K562 (cell line): ENCODE data around the gene MRPL54. TPM values are rescaled to one million over a fixed set of nuclear protein-coding genes. Genes with fewer than 3 reads are reported as not detected.
A peak's percentile ranks its signal among the peaks of the same experiment; 100 is the strongest.

ENCODE experiments used
- CBFA2T3 ChIP-seq: fragments of 450-650 bp; IDR thresholded peaks from 2 replicates; pipeline ENCODE4 v1.6.1; 2017
- FIP1L1 ChIP-seq: fragments of 200-400 bp; formaldehyde crosslinking; IDR thresholded peaks from 2 replicates; pipeline ENCODE4 v1.6.1; 2018; ENCODE audit warnings: mild to moderate bottlenecking, low read depth, low read length; ENCODE audit not compliant: poor library complexity, severe bottlenecking
- MAZ ChIP-seq, 2 experiments: fragments of 450-650 bp in 1 of 2; sonication (generic) in 1 of 2; formaldehyde crosslinking; IDR thresholded peaks in 1 of 2; conservative IDR thresholded peaks in 1 of 2; 2 replicates each; pipeline versions ENCODE4 v1.4.0 to v1.5.0; 2020; ENCODE audit warnings: mild to moderate bottlenecking in 1 of 2, missing genetic modification reagents in 1 of 2
- NR2C1 ChIP-seq, 2 experiments: fragments of 450-650 bp; IDR thresholded peaks; 2 replicates each; pipeline ENCODE4 v1.6.1; 2017; ENCODE audit warnings: mild to moderate bottlenecking in 2 of 2, antibody characterized with exemption in 1 of 2, inconsistent platforms in 1 of 2, missing compliant biosample characterization in 1 of 2, missing genetic modification characterization in 1 of 2
- PTRF ChIP-seq: fragments of 450-650 bp; IDR thresholded peaks from 2 replicates; pipeline ENCODE4 v1.6.1; 2016; ENCODE audit warnings: mild to moderate bottlenecking, missing genetic modification characterization, missing compliant biosample characterization
- RB1 ChIP-seq: fragments of 450-650 bp; IDR thresholded peaks from 2 replicates; pipeline ENCODE4 v1.6.1; 2017; ENCODE audit warnings: low read depth, mild to moderate bottlenecking
- SIN3A ChIP-seq, 2 experiments: fragments of 150-350 bp in 1 of 2; IDR thresholded peaks; 2 replicates each; pipeline ENCODE4 v1.6.1; 2011 to 2016; ENCODE audit warnings: borderline replicate concordance in 2 of 2, low read depth in 2 of 2, low read length in 2 of 2, mild to moderate bottlenecking in 2 of 2, moderate library complexity in 2 of 2; ENCODE audit not compliant: control insufficient read depth in 1 of 2
- polyA plus RNA-seq, 8 experiments: library from polyadenylated mRNA; depleted of rRNA in 4 of 8; stranded (reverse) in 5 of 8; unstranded in 3 of 8; fragments of >200 nt; fragmentation: Nextera tagmentation in 2 of 8; fragmentation: Illumina TruSeq in 1 of 8; extraction: Ambion mirVana in 2 of 8; extraction: Trizol in 1 of 8; gene quantifications; 2 replicates each; pipeline versions ENCODE4 v1.2.1 to v1.2.3, GENCODE V29; 2011 to 2014; ENCODE audit warnings: inconsistent platforms in 1 of 8, missing spikeins in 1 of 8
- total RNA-seq, 7 experiments: library from RNA; depleted of rRNA in 6 of 7; stranded (reverse); fragments of >200 nt in 6 of 7; fragmentation: Illumina TruSeq in 2 of 7; extraction: Trizol in 2 of 7; gene quantifications; 2 replicates each; pipeline versions ENCODE4 v1.2.1 to v1.2.3, GENCODE V29; 2011 to 2021; ENCODE audit warnings: low replicate concordance in 1 of 7
- TF ChIP-seq, protein P1 (sequence below), 2 experiments: fragments of 450-650 bp in 1 of 2; sonication (generic) in 1 of 2; formaldehyde crosslinking in 1 of 2; IDR thresholded peaks; 2 replicates each; pipeline versions ENCODE4 v1.7.1 to v1.9.0; 2016 to 2022; ENCODE audit warnings: inconsistent platforms in 1 of 2, mild to moderate bottlenecking in 1 of 2, missing genetic modification reagents in 1 of 2

MRPL54 gene
- total and polyA plus RNA-seq, 9 of the 15 experiments (the other 6 are each of a cell fraction or from before 2014, with no cell fraction given), result 3.5 to 120 (median 56.9) TPM

DNA sequence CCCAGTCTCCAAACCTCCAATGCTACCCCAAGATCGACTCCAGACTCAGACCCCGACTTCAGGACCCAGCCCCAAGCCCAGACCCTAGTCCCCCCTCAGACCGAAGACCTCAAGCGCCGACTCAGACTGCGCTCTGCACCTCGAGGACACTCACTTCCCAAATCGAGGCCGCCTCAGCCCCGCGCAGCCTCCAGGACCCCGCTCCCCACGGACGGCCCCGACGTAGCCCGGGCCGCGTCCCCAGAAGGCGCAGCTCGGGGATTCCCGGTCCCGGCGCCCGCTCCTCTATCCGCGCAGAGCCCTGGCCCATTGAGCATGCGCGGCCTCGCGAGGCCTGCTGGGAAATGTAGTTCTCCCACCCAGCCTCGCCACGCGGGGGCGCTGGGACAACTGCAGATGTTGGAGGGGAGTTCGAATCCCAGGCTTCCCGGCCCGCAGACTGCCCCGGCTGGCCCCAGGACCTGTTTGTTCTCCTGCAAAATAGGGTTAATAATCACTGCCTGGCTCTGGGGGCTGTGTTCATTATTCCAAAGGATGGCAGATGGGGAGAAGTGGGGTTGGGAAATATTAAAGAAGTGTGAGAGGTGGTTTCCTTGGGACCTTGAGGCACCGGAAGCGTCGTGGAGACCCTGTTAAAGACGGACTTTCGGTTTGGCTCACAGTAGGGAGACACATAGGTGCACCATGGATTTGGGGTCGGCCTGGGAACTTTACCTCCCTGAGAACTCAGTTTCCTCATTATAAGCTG lies 926 bp upstream of the MRPL54 start, which contains the start of gene APBA3 (continued):
- TF ChIP-seq, protein P1, sequence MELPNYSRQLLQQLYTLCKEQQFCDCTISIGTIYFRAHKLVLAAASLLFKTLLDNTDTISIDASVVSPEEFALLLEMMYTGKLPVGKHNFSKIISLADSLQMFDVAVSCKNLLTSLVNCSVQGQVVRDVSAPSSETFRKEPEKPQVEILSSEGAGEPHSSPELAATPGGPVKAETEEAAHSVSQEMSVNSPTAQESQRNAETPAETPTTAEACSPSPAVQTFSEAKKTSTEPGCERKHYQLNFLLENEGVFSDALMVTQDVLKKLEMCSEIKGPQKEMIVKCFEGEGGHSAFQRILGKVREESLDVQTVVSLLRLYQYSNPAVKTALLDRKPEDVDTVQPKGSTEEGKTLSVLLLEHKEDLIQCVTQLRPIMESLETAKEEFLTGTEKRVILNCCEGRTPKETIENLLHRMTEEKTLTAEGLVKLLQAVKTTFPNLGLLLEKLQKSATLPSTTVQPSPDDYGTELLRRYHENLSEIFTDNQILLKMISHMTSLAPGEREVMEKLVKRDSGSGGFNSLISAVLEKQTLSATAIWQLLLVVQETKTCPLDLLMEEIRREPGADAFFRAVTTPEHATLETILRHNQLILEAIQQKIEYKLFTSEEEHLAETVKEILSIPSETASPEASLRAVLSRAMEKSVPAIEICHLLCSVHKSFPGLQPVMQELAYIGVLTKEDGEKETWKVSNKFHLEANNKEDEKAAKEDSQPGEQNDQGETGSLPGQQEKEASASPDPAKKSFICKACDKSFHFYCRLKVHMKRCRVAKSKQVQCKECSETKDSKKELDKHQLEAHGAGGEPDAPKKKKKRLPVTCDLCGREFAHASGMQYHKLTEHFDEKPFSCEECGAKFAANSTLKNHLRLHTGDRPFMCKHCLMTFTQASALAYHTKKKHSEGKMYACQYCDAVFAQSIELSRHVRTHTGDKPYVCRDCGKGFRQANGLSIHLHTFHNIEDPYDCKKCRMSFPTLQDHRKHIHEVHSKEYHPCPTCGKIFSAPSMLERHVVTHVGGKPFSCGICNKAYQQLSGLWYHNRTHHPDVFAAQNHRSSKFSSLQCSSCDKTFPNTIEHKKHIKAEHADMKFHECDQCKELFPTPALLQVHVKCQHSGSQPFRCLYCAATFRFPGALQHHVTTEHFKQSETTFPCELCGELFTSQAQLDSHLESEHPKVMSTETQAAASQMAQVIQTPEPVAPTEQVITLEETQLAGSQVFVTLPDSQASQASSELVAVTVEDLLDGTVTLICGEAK (IDR thresholded peaks at IDR 0.05), result peak; percentile 97
- TF ChIP-seq, protein P1 (CRISPR knock-in tag; IDR thresholded peaks at IDR 0.05), result no peak
- peak; percentile 78; a peak in 3 of 4 replicates for TF ChIP-seq MAZ (CRISPR knock-in tag; conservative IDR thresholded peaks at IDR 0.05 in 1 of 2, IDR thresholded peaks at IDR 0.05 in 1 of 2)
- TF ChIP-seq FIP1L1, result peak; percentile 32
- TF ChIP-seq RB1, result peak; percentile 58
- TF ChIP-seq SIN3A (IDR thresholded peaks at IDR 0.05; ENCODE audit: borderline replicate concordance in 2 of 2, control insufficient read depth in 1 of 2, low read depth in 2 of 2, low read length in 2 of 2), result peak in 1 of 2 experiments; percentile 86; a peak in 2 of 4 replicates
- peak; percentile 55 for TF ChIP-seq NR2C1 (IDR thresholded peaks at IDR 0.05)
- peak; percentile 70 for TF ChIP-seq NR2C1 (tag; IDR thresholded peaks at IDR 0.05)
- TF ChIP-seq CBFA2T3, result no peak
- no peak for TF ChIP-seq PTRF
